Pericardium fibroblast (primary cell): ENCODE results near the gene OR14C36. TPM values are rescaled to one million over a fixed set of nuclear protein-coding genes. Genes with fewer than 3 reads are reported as not detected.

Experiments
- total RNA-seq: library from RNA; depleted of rRNA; stranded (reverse); fragments of >200 nt; gene quantifications from 2 replicates; pipeline ENCODE4 v1.2.3, GENCODE V29; 2015

The OR14C36 gene
- not detected in 2 replicates for total RNA-seq

GRCh38 chr1:248348475-248348874, at the start of gene OR14C36:
Gene OR14C36, plus strand, starts transcription at chr1:248348775. Its CDS starts 0 bp downstream, at chr1:248348775.

DNA sequence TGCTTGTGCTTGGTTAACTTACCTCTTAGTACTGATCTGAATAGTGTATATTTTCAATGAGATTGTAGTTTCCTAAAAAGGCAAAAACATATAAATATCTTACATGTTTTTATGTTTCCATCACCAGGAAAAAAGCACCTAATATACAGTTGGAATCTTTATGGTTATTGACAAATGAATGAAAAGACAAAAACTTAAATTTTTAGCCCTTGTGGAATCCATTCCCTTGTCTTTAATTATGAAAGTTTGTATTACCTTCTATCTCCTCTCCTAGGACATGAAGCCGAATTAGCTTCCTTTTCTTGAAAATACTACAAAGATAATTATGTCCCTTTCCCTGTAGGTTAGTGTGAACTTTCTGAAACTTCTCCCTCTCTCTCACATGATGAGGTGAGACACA, 45.3 kb upstream of the OR14C36 start, which contains the start of gene OR2T12:
OR2T12 (minus strand) TSS at position 101 of the 400 bp plus-strand sequence. CDS start 7,846 bp downstream, outside the sequence.

GRCh38 chr1:248324468-248324867, 24.1 kb upstream of the OR14C36 start, which contains the start of gene OR2M7:
Gene OR2M7, minus strand, starts transcription at chr1:248324568. Its CDS starts 0 bp downstream, at chr1:248324568.

GRCh38 chr1:248361121-248361715, 12.6 kb downstream of the OR14C36 start, which contains the start of gene OR2T4:
Gene OR2T4, plus strand, starts transcription at chr1:248361665. Its CDS starts 0 bp downstream, at chr1:248361665.

DNA sequence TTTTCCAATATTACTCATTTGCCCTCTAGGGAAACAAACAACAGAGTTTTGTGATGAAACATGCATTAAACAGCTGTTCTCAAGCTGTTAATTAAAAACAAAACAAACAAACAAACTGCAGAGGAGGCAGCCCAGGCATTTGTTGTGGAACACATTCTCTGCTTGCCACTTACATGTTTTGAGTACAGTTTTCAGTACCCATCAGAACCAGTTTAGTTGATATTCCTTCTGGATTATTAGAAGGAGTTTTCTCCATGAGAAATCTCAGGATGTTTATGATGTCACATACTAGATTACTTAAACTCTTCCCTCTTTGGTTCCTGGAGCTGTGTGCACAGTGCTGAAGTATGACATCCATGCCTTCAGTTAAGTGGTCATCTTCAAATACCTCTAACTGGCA, 26.9 kb downstream of the OR14C36 start, which contains the start of gene OR2T6:
OR2T6 (plus strand) TSS at position 301 of the 400 bp plus-strand sequence. CDS start 11,863 bp downstream, outside the sequence.

Other genes starting within 250 kb of the OR14C36 start
- not detected in 2 replicates for gene OR2M5, start 203.6 kb upstream of the OR14C36 start, total RNA-seq
- gene OR2M2, start 174.0 kb upstream of the OR14C36 start, total RNA-seq: not detected in 2 replicates
- not detected in 2 replicates for gene OR2M3, start 151.5 kb upstream of the OR14C36 start, total RNA-seq
- not detected in 2 replicates for gene OR2M4, start 117.4 kb upstream of the OR14C36 start, total RNA-seq
- gene OR2T33, start 70.8 kb upstream of the OR14C36 start, total RNA-seq: not detected in 2 replicates
- not detected in 2 replicates for gene OR2T12, start 45.4 kb upstream of the OR14C36 start, total RNA-seq
- not detected in 2 replicates for gene OR2M7, start 24.2 kb upstream of the OR14C36 start, total RNA-seq
- gene OR2T4, start 12.9 kb downstream of the OR14C36 start, total RNA-seq: not detected in 2 replicates
- not detected in 2 replicates for gene OR2T6, start 27.0 kb downstream of the OR14C36 start, total RNA-seq
- gene OR2T1, start 54.3 kb downstream of the OR14C36 start, total RNA-seq: not detected in 2 replicates
- gene OR2T2, start 96.9 kb downstream of the OR14C36 start, total RNA-seq: not detected in 2 replicates
- not detected in 2 replicates for gene OR2T3, start 124.6 kb downstream of the OR14C36 start, total RNA-seq
- not detected in 2 replicates for gene OR2T5, start 139.8 kb downstream of the OR14C36 start, total RNA-seq
- not detected in 2 replicates for gene OR2G6, start 159.3 kb downstream of the OR14C36 start, total RNA-seq
- not detected in 2 replicates for gene OR2T29, start 214.0 kb downstream of the OR14C36 start, total RNA-seq
- not detected in 2 replicates for gene OR2T34, start 226.0 kb downstream of the OR14C36 start, total RNA-seq
- not detected in 2 replicates for gene OR2T10, start 248.9 kb downstream of the OR14C36 start, total RNA-seq